IMR-90 (cell line): ENCODE data around the gene MAML2. TPM values are rescaled to one million over a fixed set of nuclear protein-coding genes. Genes with fewer than 3 reads are reported as not detected.

Source experiments
- ATAC-seq: fragments of 200-7000 bp; cut with Tn5 transposase; 2 replicates; pipeline ENCODE4 v1.9.1; 2020; ENCODE audit warnings: low read depth, mild to moderate bottlenecking, moderate library complexity
- BruUV-seq: library from RNA; stranded (reverse); fragments of 400-500 nt; replicated peaks from 2 replicates; lab custom pipeline; 2021; lab: Mats Ljungman, UMichigan
- CTCF ChIA-PET: fragments of 300-600 bp; formaldehyde crosslinking; extraction: SDS; loops from one replicate; lab custom pipeline; 2021; ENCODE audit warnings: antibody characterized with exemption; lab: Yijun Ruan, JAX
- POLR2A ChIA-PET: fragments of 300-600 bp; sonication (Branson Sonifier 250); formaldehyde crosslinking; loops from one replicate; lab custom pipeline; 2022; ENCODE audit warnings: antibody characterized with exemption; ENCODE audit not compliant: unreplicated experiment; lab: Charles Lee
- DNase-seq: peaks from one replicate; pipeline ENCODE4 v3.0.0; 2013
- H2AFZ ChIP-seq: replicated peaks from 2 replicates; pipeline ENCODE3; 2013; ENCODE audit warnings: low read length, mild to moderate bottlenecking; ENCODE audit not compliant: poor library complexity
- H2AK5ac ChIP-seq: 2 replicates; pipeline ENCODE4 v1.6.1; 2013; ENCODE audit warnings: low read depth, low read length, inconsistent platforms
- H2AK9ac ChIP-seq: replicated peaks from 2 replicates; pipeline ENCODE3; 2013; ENCODE audit warnings: mild to moderate bottlenecking, low read depth, low read length, moderate library complexity; ENCODE audit not compliant: poor library complexity
- H2BK120ac ChIP-seq: 2 replicates; pipeline ENCODE4 v1.6.1; 2013; ENCODE audit warnings: low read depth, low read length, inconsistent platforms
- H2BK15ac ChIP-seq: 3 replicates; pipeline ENCODE4 v1.6.1; 2013; ENCODE audit warnings: low read depth, low read length, inconsistent platforms
- H2BK20ac ChIP-seq: 2 replicates; pipeline ENCODE4 v1.6.1; 2013; ENCODE audit warnings: low read depth, mild to moderate bottlenecking, inconsistent platforms, low read length, moderate library complexity
- H2BK5ac ChIP-seq: 2 replicates; pipeline ENCODE4 v1.6.1; 2013; ENCODE audit warnings: mild to moderate bottlenecking, low read depth, low read length, inconsistent platforms; ENCODE audit not compliant: poor library complexity, severe bottlenecking
- H3K14ac ChIP-seq: replicated peaks from 2 replicates; pipeline ENCODE4 v1.6.1; 2013; ENCODE audit warnings: low read depth, low read length, inconsistent platforms
- H3K18ac ChIP-seq: 2 replicates; pipeline ENCODE4 v1.6.1; 2013; ENCODE audit warnings: low read depth, low read length, control low read depth
- H3K23ac ChIP-seq: 2 replicates; pipeline ENCODE4 v1.6.1; 2013; ENCODE audit warnings: low read depth, low read length, inconsistent platforms
- H3K27ac ChIP-seq: 2 replicates; pipeline ENCODE4 v1.5.1; 2013; ENCODE audit warnings: mild to moderate bottlenecking, control low read depth, low read length; ENCODE audit not compliant: insufficient read depth
- H3K27me3 ChIP-seq: 2 replicates; pipeline ENCODE4 v1.6.1; 2013; ENCODE audit warnings: low read length; ENCODE audit not compliant: control insufficient read depth, insufficient read depth
- H3K36me3 ChIP-seq: 2 replicates; pipeline ENCODE4 v1.6.1; 2013; ENCODE audit warnings: low read length, mixed read lengths; ENCODE audit not compliant: control insufficient read depth, insufficient read depth
- H3K4ac ChIP-seq: 2 replicates; pipeline ENCODE4 v1.6.1; 2013; ENCODE audit warnings: low read depth, low read length, inconsistent platforms
- H3K4me1 ChIP-seq: 2 replicates; pipeline ENCODE4 v1.6.1; 2013; ENCODE audit warnings: low read length, mixed read lengths; ENCODE audit not compliant: control insufficient read depth, insufficient read depth
- H3K4me2 ChIP-seq: 2 replicates; pipeline ENCODE4 v1.6.1; 2013; ENCODE audit warnings: low read depth, mild to moderate bottlenecking, control low read depth, low read length, moderate library complexity
- H3K4me3 ChIP-seq: 2 replicates; pipeline ENCODE4 v1.5.1; 2013; ENCODE audit warnings: low read depth, mild to moderate bottlenecking, control low read depth, low read length, moderate library complexity; ENCODE audit not compliant: insufficient read depth
- H3K56ac ChIP-seq: 2 replicates; pipeline ENCODE4 v1.6.1; 2013; ENCODE audit warnings: low read length, inconsistent platforms; ENCODE audit not compliant: insufficient read depth; ENCODE audit errors: extremely low read depth
- H3K79me1 ChIP-seq, 2 experiments: 2 replicates each; pipeline ENCODE4 v1.6.1; 2013; ENCODE audit warnings: low read length in 2 of 2, inconsistent platforms in 1 of 2, low read depth in 1 of 2
- H3K9ac ChIP-seq: 2 replicates; pipeline ENCODE4 v1.6.1; 2013; ENCODE audit warnings: low read depth, low read length, control low read depth
- H3K9me1 ChIP-seq: 2 replicates; pipeline ENCODE4 v1.6.1; 2013; ENCODE audit warnings: low read length, inconsistent platforms; ENCODE audit not compliant: insufficient read depth
- H3K9me3 ChIP-seq: 2 replicates; pipeline ENCODE4 v1.6.1; 2013; ENCODE audit warnings: low read length; ENCODE audit not compliant: control insufficient read depth, insufficient read depth
- H4K20me1 ChIP-seq: 2 replicates; pipeline ENCODE4 v1.6.1; 2013; ENCODE audit warnings: low read length, inconsistent platforms; ENCODE audit not compliant: insufficient read depth
- H4K5ac ChIP-seq: 2 replicates; pipeline ENCODE4 v1.6.1; 2013; ENCODE audit warnings: mild to moderate bottlenecking, low read depth, low read length, control low read depth
- H4K8ac ChIP-seq, 2 experiments: 2 replicates each; pipeline ENCODE4 v1.6.1; 2013; ENCODE audit warnings: low read depth in 2 of 2, low read length in 2 of 2, control low read depth in 1 of 2, inconsistent platforms in 1 of 2
- H4K91ac ChIP-seq: 2 replicates; pipeline ENCODE4 v1.6.1; 2013; ENCODE audit warnings: low read depth, low read length, inconsistent platforms; ENCODE audit not compliant: insufficient read depth
- BHLHE40 ChIP-seq: fragments of 150-350 bp; IDR thresholded peaks from 2 replicates; pipeline ENCODE4 v1.6.1; 2016; ENCODE audit warnings: mild to moderate bottlenecking, low read depth, low read length
- CHD1 ChIP-seq: IDR thresholded peaks from 2 replicates; pipeline ENCODE4 v1.6.1; 2012; ENCODE audit warnings: low read depth, low read length, improper control_type of control experiment
- FOS ChIP-seq: fragments of 150-350 bp; IDR thresholded peaks from 2 replicates; pipeline ENCODE4 v1.6.1; 2016; ENCODE audit warnings: low read depth, low read length
- MXI1 ChIP-seq: IDR thresholded peaks from 2 replicates; pipeline ENCODE4 v1.6.1; 2012; ENCODE audit warnings: low read depth, mild to moderate bottlenecking, low read length, moderate library complexity, borderline replicate concordance
- RAD21 ChIP-seq: IDR thresholded peaks from 2 replicates; pipeline ENCODE4 v1.6.1; 2012; ENCODE audit warnings: low read length, improper control_type of control experiment
- RFX5 ChIP-seq: IDR thresholded peaks from 2 replicates; pipeline ENCODE4 v1.8.0; 2012; ENCODE audit warnings: low read depth, mild to moderate bottlenecking, low read length, moderate library complexity
- WGBS, 2 experiments: methylation state at CpG; one replicate each; pipeline versions ENCODE4 v1.1.5 to v1.1.7; 2013; ENCODE audit warnings: missing lambda C conversion rate in 2 of 2; ENCODE audit not compliant: insufficient read length in 1 of 2; ENCODE audit errors: extremely low coverage in 2 of 2; 5-methylcytosine and 5-hydroxymethylcytosine counted together
- dilution Hi-C: fragments of 300-500 bp; cut with HindIII; formaldehyde crosslinking; loops from one replicate; pipeline ENCODE4 v1.14.3; 2018; ENCODE audit warnings: low sequenced_read_pairs; ENCODE audit not compliant: unreplicated experiment
- in situ Hi-C: fragments of 300-500 bp; cut with MboI; formaldehyde crosslinking; loops from 3 replicates; pipeline ENCODE4 v1.14.3; 2019; ENCODE audit warnings: low sequenced_read_pairs, inconsistent platforms, mixed read lengths
- intact Hi-C: fragments of 100-400 bp; cut with micrococcal nuclease; formaldehyde crosslinking; loops from 2 replicates; pipeline ENCODE4 v1.10.0; 2022
- polyA plus RNA-seq, 3 experiments: library from polyadenylated mRNA; depleted of rRNA; stranded (reverse); fragments of >200 nt; gene quantifications; 2 replicates each; pipeline ENCODE4 v1.2.3, GENCODE V29; 2012; ENCODE audit warnings: low replicate concordance in 1 of 3
- total RNA-seq: library from RNA; depleted of rRNA; stranded (reverse); fragments of >200 nt; gene quantifications from 2 replicates; pipeline ENCODE4 v1.2.3, GENCODE V29; 2012

MAML2 gene
- total and polyA plus RNA-seq, 2 of the 4 experiments (the other 2 are of a cell fraction), result 15.0 to 19.5 TPM

DNA sequence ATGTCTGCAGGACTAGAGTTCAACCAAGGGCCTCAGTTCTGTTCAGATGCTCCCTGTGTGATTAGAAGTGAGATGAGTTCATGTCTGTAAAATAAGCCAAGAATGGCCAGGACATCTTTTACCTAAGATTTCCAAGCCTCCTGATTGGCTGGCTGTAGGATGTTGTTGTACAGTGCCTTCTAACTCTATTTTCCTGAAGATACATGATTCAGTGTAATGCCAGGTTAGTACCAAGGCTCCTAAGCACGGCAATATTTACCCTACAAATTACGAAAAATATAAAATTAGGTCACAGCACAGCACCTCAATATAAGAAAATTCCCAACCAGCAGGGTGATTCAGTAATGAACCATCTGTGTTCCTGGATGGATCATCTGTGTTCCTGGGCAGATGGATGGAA is 279.1 kb downstream of the MAML2 start:
- Histone ChIP-seq H3K27ac (no peak overlapping the region), H3K4me2 (no peak overlapping the region), H3K56ac (no peak overlapping the region), H4K20me1 (peaks cover 3% of the 10 kb centered on the region), H3K9me3 (no peaks in the 10 kb centered on the region), H3K36me3 (no peaks in the 10 kb centered on the region; the same call in 1 of the 2 replicates), H2AFZ (no peak overlapping the region), H3K4me3 (no peak overlapping the region), H3K4ac (no peak overlapping the region), H2BK15ac (no peak overlapping the region), H3K27me3 (no peaks in the 10 kb centered on the region), H3K14ac (no peak overlapping the region; the same call in 1 of the 2 replicates), H2BK5ac (no peak overlapping the region), H4K5ac (no peak overlapping the region), H3K9ac (no peak overlapping the region), H3K9me1 (peaks cover 11% of the 10 kb centered on the region), H4K91ac (no peak overlapping the region), H4K8ac (no peak overlapping the region), H2BK120ac (no peak overlapping the region), H2AK9ac (no peak overlapping the region), H2BK20ac (no peak overlapping the region), H2AK5ac (no peak overlapping the region), H3K23ac (no peak overlapping the region), H3K18ac (no peak overlapping the region), H3K79me1 (peaks cover 22 to 42% of the 10 kb centered on the region in 2 experiments), H3K4me1 (peaks cover 12% of the 10 kb centered on the region)
- in situ Hi-C loops (no loop called here), dilution Hi-C loops (no loop called here), intact Hi-C loops (no loop called here)
- CTCF ChIA-PET, result no interaction called here
- TF ChIP-seq RFX5, result no peak
- no peak for TF ChIP-seq RAD21
- TF ChIP-seq MXI1, result no peak
- no peak for TF ChIP-seq BHLHE40
- TF ChIP-seq FOS, result no peak
- TF ChIP-seq CHD1, result no peak
- DNase-seq (no peak), ATAC-seq (no peak)
- POLR2A ChIA-PET, result no interaction called here
- no TSS peak for BruUV-seq
- no CpG with 5 or more reads among the region's 2 CpGs for WGBS, 2 experiments
